ENCODE data around the gene SLC35G3. TPM values are rescaled to one million over a fixed set of nuclear protein-coding genes. Genes with fewer than 3 reads are reported as not detected.

Gene SLC35G3
- total and polyA plus RNA-seq, 9 donors, result not detected

GRCh38 chr17:35166526-35166925, 27.7 kb downstream of the SLC35G3 start:
- DNase-seq, result no peak
- H3K9me3 ChIP-seq, result no peaks in the 10 kb centered on the region
- intact Hi-C loops (cut with DNase I), result no loop called here
- TF ChIP-seq EP300 (IDR thresholded peaks at IDR 0.05) (no peak), POLR2A (IDR thresholded peaks at IDR 0.05) (no peak), CTCF (IDR thresholded peaks at IDR 0.05) (no peak)
- H3K4me3 ChIP-seq, result no peak overlapping the region
- H3K27ac ChIP-seq, result no peak overlapping the region
- no peaks in the 10 kb centered on the region for H3K4me1 ChIP-seq (ENCODE audit: insufficient read depth)
- 55 to 74% (median 69%) methylated on average over 2 to 5 of the region's 5 CpGs for WGBS, 3 donors
- no peaks in the 10 kb centered on the region for H3K36me3 ChIP-seq
- no peaks in the 10 kb centered on the region for H3K27me3 ChIP-seq

- no peaks in the 10 kb centered on the region for H3K9me3 ChIP-seq
- H3K27me3 ChIP-seq, result no peaks in the 10 kb centered on the region
- no peak overlapping the region for H3K4me3 ChIP-seq
- 65 to 74% (median 70%) methylated on average over 5 of the region's 5 CpGs for WGBS, 3 donors
- intact Hi-C loops (cut with DNase I), result no loop called here
- no peak for DNase-seq
- no peaks in the 10 kb centered on the region for H3K4me1 ChIP-seq (ENCODE audit: insufficient read depth)
- TF ChIP-seq CTCF (IDR thresholded peaks at IDR 0.05), result no peak
- TF ChIP-seq POLR2A (IDR thresholded peaks at IDR 0.05), result no peak
- no peak for TF ChIP-seq EP300 (IDR thresholded peaks at IDR 0.05)
- no peaks in the 10 kb centered on the region for H3K36me3 ChIP-seq
- no peak overlapping the region for H3K27ac ChIP-seq
Measured at GRCh38 chr17:35164716-35165115, 29.5 kb downstream of the SLC35G3 start.

GRCh38 chr17:35163886-35164285, 30.3 kb downstream of the SLC35G3 start:
- no peaks in the 10 kb centered on the region for H3K4me1 ChIP-seq (ENCODE audit: insufficient read depth)
- no peak overlapping the region for H3K27ac ChIP-seq
- H3K9me3 ChIP-seq, result no peaks in the 10 kb centered on the region
- H3K4me3 ChIP-seq, result no peak overlapping the region
- intact Hi-C loops (cut with DNase I), result no loop called here
- no peak for DNase-seq
- TF ChIP-seq EP300 (IDR thresholded peaks at IDR 0.05), result no peak
- no peak for TF ChIP-seq POLR2A (IDR thresholded peaks at IDR 0.05)
- no peak for TF ChIP-seq CTCF (IDR thresholded peaks at IDR 0.05)
- H3K36me3 ChIP-seq, result no peaks in the 10 kb centered on the region
- WGBS, 3 donors, result 87 to 89% (median 88%) methylated on average over 7 of the region's 7 CpGs
- no peaks in the 10 kb centered on the region for H3K27me3 ChIP-seq

- Histone ChIP-seq H3K36me3 (no peaks in the 10 kb centered on the region), H3K4me1 (ENCODE audit: insufficient read depth) (no peaks in the 10 kb centered on the region), H3K27me3 (no peaks in the 10 kb centered on the region), H3K27ac (no peak overlapping the region), H3K4me3 (no peak overlapping the region), H3K9me3 (no peaks in the 10 kb centered on the region)
- TF ChIP-seq EP300 (IDR thresholded peaks at IDR 0.05) (no peak), CTCF (IDR thresholded peaks at IDR 0.05) (no peak), POLR2A (IDR thresholded peaks at IDR 0.05) (no peak)
- intact Hi-C loops (cut with DNase I), result no loop called here
- DNase-seq, result no peak
- WGBS, 3 donors, result 83 to 85% (median 84%) methylated on average over 4 of the region's 4 CpGs
Measured at GRCh38 chr17:35162755-35163154, 31.4 kb downstream of the SLC35G3 start.
